HepG2 (cell line): ENCODE measurements around the gene TKTL1. TPM values are rescaled to one million over a fixed set of nuclear protein-coding genes. Genes with fewer than 3 reads are reported as not detected.

ENCODE experiments used
- ATAC-seq: fragments of 200-7000 bp; cut with Tn5 transposase; 3 replicates; pipeline ENCODE4 v1.9.1; 2020; ENCODE audit warnings: mild to moderate bottlenecking, moderate library complexity
- BruUV-seq: library from RNA; stranded (reverse); fragments of 400-500 nt; replicated peaks from 2 replicates; lab custom pipeline; 2021; lab: Mats Ljungman, UMichigan
- CTCF ChIA-PET: fragments of 300-600 bp; formaldehyde crosslinking; extraction: SDS; loops from one replicate; lab custom pipeline; 2021; ENCODE audit warnings: low total read pairs, inconsistent platforms, low intra/inter-chr PET ratio; lab: Yijun Ruan, JAX
- POLR2A ChIA-PET: fragments of 350-600 bp; sonication (Branson Sonifier 250); formaldehyde crosslinking; loops from one replicate; lab custom pipeline; 2020; ENCODE audit warnings: antibody characterized with exemption, inconsistent platforms; lab: Yijun Ruan, JAX
- DNase-seq: peaks from one replicate; pipeline ENCODE4 v3.0.0-alpha.2; 2015; ENCODE audit warnings: low spot score
- FAIRE-seq: peaks from 3 replicates; lab custom pipeline; 2011; peaks lifted over from hg19 to GRCh38; lab: Jason Lieb, UNC
- H2AFZ ChIP-seq: one replicate; pipeline ENCODE4 v1.6.1; 2011; ENCODE audit warnings: low read length, inconsistent platforms
- H3K27ac ChIP-seq: fragments of 300-600 bp; 3 replicates; pipeline ENCODE4 v1.8.0; 2011; ENCODE audit warnings: mixed run types, mild to moderate bottlenecking, mixed read lengths, low read length, inconsistent platforms; ENCODE audit not compliant: insufficient read depth; ENCODE audit errors: extremely low read length
- H3K27me3 ChIP-seq, 2 experiments: fragments of 200-600 bp in 1 of 2; 2 replicates in 1 of 2; 3 replicates in 1 of 2; pipeline versions ENCODE4 v1.6.0 to v1.8.0; 2011; ENCODE audit warnings: low read length in 2 of 2, mild to moderate bottlenecking in 2 of 2, moderate library complexity in 2 of 2, inconsistent platforms in 1 of 2; ENCODE audit not compliant: insufficient read depth in 2 of 2, control insufficient read depth in 1 of 2
- H3K36me3 ChIP-seq, 2 experiments: fragments of 200-600 bp in 1 of 2; replicated peaks in 1 of 2; 2 replicates in 1 of 2; 3 replicates in 1 of 2; pipeline versions ENCODE4 v1.5.1 to v1.8.0; 2011; ENCODE audit warnings: low read length in 2 of 2, inconsistent platforms in 1 of 2; ENCODE audit not compliant: insufficient read depth in 2 of 2, control insufficient read depth in 1 of 2
- H3K4me1 ChIP-seq: 2 replicates; pipeline ENCODE4 v1.5.1; 2012; ENCODE audit warnings: low read length, inconsistent platforms; ENCODE audit not compliant: insufficient read depth
- H3K4me2 ChIP-seq: 2 replicates; pipeline ENCODE4 v1.6.0; 2011; ENCODE audit warnings: low read depth, low read length, inconsistent platforms
- H3K4me3 ChIP-seq, 3 experiments: fragments of 200-600 bp in 1 of 3; sonication (generic), shearing (Covaris generic) in 1 of 3; replicated peaks in 1 of 3; 2 replicates each; pipeline ENCODE4 v1.5.1; 2011 to 2016; ENCODE audit warnings: low read length in 3 of 3, inconsistent platforms in 2 of 3, low read depth in 2 of 3, mild to moderate bottlenecking in 2 of 3, control low read depth in 1 of 3, mixed read lengths in 1 of 3; ENCODE audit not compliant: insufficient read depth in 1 of 3
- H3K79me2 ChIP-seq: one replicate; pipeline ENCODE4 v1.6.1; 2011; ENCODE audit warnings: low read length, inconsistent platforms; ENCODE audit not compliant: insufficient read depth
- H3K9ac ChIP-seq: 2 replicates; pipeline ENCODE4 v1.6.0; 2011; ENCODE audit warnings: mild to moderate bottlenecking, low read depth, low read length, inconsistent platforms; ENCODE audit not compliant: insufficient read depth
- H3K9me3 ChIP-seq: 2 replicates; pipeline ENCODE4 v1.5.1; 2012; ENCODE audit warnings: mild to moderate bottlenecking, low read length
- H4K20me1 ChIP-seq: 2 replicates; pipeline ENCODE4 v1.6.0; 2011; ENCODE audit warnings: inconsistent platforms, mild to moderate bottlenecking, low read length, moderate library complexity; ENCODE audit not compliant: insufficient read depth
- CEBPG ChIP-seq: IDR thresholded peaks from 2 replicates; pipeline ENCODE4 v1.6.1; 2016
- POLR2A ChIP-seq, 2 experiments: IDR thresholded peaks; 2 replicates each; pipeline ENCODE4 v1.6.1; 2011; ENCODE audit warnings: low read depth in 2 of 2, low read length in 2 of 2, mild to moderate bottlenecking in 1 of 2, moderate library complexity in 1 of 2; ENCODE audit not compliant: insufficient read depth in 1 of 2
- TBL1XR1 ChIP-seq: fragments of 150-350 bp; IDR thresholded peaks from 2 replicates; pipeline ENCODE4 v1.6.1; 2014; ENCODE audit warnings: borderline replicate concordance, low read length; ENCODE audit not compliant: partially characterized antibody
- ZFY ChIP-seq: sonication (generic); formaldehyde crosslinking; IDR thresholded peaks from 2 replicates; pipeline ENCODE4 v1.4.0; 2020; ENCODE audit warnings: missing genetic modification reagents
- ZKSCAN8 ChIP-seq: IDR thresholded peaks from 2 replicates; pipeline ENCODE4 v1.6.1; 2016; ENCODE audit warnings: borderline replicate concordance, missing genetic modification reagents, missing compliant biosample characterization
- WGBS: methylation state at CpG from one replicate; pipeline ENCODE4 v1.1.6; 2017; ENCODE audit warnings: low lambda C conversion rate; 5-methylcytosine and 5-hydroxymethylcytosine counted together
- in situ Hi-C: cut with HindIII; loops from 2 replicates; pipeline ENCODE4 v1.10.0; 2017; ENCODE audit warnings: low pct_unique_long_range_greater_than_20kb; ENCODE audit not compliant: extremely low pct_ligation_motif_present
- intact Hi-C: fragments of 100-400 bp; cut with micrococcal nuclease; formaldehyde crosslinking; loops from one replicate; pipeline ENCODE4 v1.10.0; 2022; ENCODE audit not compliant: unreplicated experiment
- polyA plus RNA-seq, 8 experiments: library from polyadenylated mRNA; depleted of rRNA in 3 of 8; stranded (reverse) in 7 of 8; unstranded in 1 of 8; fragments of >200 nt; fragmentation: Illumina TruSeq in 4 of 8; extraction: Trizol in 4 of 8; gene quantifications; 2 replicates each; pipeline versions ENCODE4 v1.2.1 to v1.2.3, GENCODE V29; 2011 to 2016; ENCODE audit warnings: low read depth in 4 of 8, missing spikeins in 1 of 8, mixed read lengths in 1 of 8; ENCODE audit not compliant: insufficient read depth in 1 of 8
- total RNA-seq, 5 experiments: library from RNA; depleted of rRNA; stranded (reverse); fragments of >200 nt; fragmentation: Illumina TruSeq; extraction: Trizol; gene quantifications; 2 replicates each; pipeline ENCODE4 v1.2.3, GENCODE V29; 2016; ENCODE audit warnings: low read depth in 1 of 5
- TF ChIP-seq, protein P1 (sequence below): sonication (generic); formaldehyde crosslinking; IDR thresholded peaks from 2 replicates; pipeline ENCODE4 v1.4.0; 2020; ENCODE audit warnings: missing genetic modification reagents
- TF ChIP-seq, protein P2 (sequence below): sonication (generic); formaldehyde crosslinking; IDR thresholded peaks from 2 replicates; pipeline ENCODE4 v1.4.0; 2020; ENCODE audit warnings: missing genetic modification reagents

Gene TKTL1
- total and polyA plus RNA-seq, 2 of the 13 experiments (the other 11 are each of a cell fraction or from before 2014, with no cell fraction given) = not detected

DNA sequence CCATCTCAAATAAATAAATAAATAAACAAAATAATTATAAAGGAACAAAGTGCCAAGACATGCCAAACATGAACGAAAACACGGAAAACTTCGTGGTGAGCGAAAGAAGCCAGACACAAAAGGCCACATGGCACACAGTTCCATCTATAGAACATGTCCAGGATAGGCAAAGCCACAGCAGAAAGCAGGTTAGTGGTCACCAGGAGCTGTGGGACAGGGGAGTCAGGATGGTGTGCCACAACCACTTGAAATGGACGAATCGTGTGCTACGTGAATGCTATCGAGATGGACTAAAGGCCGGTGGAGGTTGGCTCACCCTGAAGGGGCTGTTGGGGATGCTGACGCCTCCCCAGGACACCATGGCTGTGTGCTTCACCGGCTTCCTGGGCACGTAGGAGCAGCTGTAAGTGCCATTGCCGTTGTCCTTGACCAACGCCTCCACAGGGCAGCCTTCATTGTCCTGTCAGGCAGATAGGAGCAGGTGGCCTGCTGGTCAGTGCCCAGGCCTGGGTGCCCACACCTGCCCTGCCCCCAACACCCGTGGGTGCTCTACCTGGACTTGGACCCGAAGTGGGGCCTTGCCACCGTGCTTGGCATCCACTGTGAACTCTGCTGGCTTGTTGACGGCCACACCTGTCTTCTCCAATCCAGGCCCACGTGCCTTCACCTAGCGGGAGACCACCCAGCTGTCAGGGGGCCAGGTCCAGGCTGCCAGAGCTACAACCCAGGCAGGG, 68.3 kb downstream of the TKTL1 start:
- no TSS peak for BruUV-seq
- FAIRE-seq = no peak
- Histone ChIP-seq H3K79me2 (peaks cover 8% of the 10 kb centered on the region), H3K4me1 (peaks cover 23% of the 10 kb centered on the region), H3K9me3 (no peaks in the 10 kb centered on the region), H4K20me1 (peaks cover 7% of the 10 kb centered on the region; the same call in 1 of the 2 replicates), H3K27ac (no peak overlapping the region), H3K9ac (no peak overlapping the region), H3K4me3 (no peak overlapping the region), H2AFZ (no peak overlapping the region), H3K27me3 (no peaks in the 10 kb centered on the region), H3K36me3 (peaks cover 21 to 49% of the 10 kb centered on the region in 2 experiments; a peak in 4 of 5 replicates), H3K4me2 (no peak overlapping the region)
- CTCF ChIA-PET = no interaction called here
- POLR2A ChIA-PET = interaction anchor here (2.0 kb wide), 1 partner anchor 10 kb away, joined by 4 read pairs; no protein-coding TSS in a partner anchor
- no peak for ATAC-seq
- in situ Hi-C loops (no loop called here), intact Hi-C loops (no loop called here)
- WGBS = 95% methylated on average over 9 of the region's 20 CpGs
- no peak for DNase-seq
- TF ChIP-seq CEBPG (CRISPR knock-in tag) (no peak), POLR2A (IDR thresholded peaks at IDR 0.05; ENCODE audit: insufficient read depth in 1 of 2, low read depth in 2 of 2, low read length in 2 of 2) (peak in 1 of 2 experiments; percentile 22; a peak in 1 of 4 replicates)

DNA sequence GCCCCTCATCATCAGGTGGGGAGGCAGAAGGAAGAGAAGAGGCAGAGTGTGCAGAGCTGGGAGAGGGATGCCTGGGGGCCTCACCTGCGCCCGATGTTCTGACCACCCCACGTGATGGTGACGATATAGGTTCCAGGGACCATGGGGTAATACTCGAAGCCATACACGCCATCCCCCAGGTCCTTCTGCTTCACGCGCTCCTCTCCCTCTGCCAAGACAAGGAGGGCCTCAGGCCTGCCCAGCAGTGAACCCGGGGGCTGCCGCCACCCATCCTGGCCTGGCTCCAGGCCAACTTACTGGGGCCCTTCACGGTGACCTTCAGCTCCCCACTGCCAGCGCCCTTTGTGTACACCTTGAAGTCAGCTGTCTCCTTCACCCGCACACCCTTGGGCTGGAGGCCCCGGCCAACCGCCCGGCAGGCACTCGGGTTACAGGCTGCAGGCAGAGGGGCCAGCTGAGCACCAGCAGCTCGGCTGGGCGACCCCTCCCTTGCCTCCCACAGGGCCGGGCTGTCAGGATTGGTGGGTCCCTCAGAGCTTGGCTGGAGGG, 69.5 kb downstream of the TKTL1 start:
- no peaks in the 10 kb centered on the region for H3K9me3 ChIP-seq
- no peak overlapping the region for H3K9ac ChIP-seq
- no peak for FAIRE-seq
- intact Hi-C loops = no loop called here
- peaks cover 17% of the 10 kb centered on the region for H3K79me2 ChIP-seq
- peaks cover 20 to 41% of the 10 kb centered on the region in 2 experiments; a peak in 4 of 5 replicates for H3K36me3 ChIP-seq
- POLR2A ChIA-PET = interaction anchor here (1.0 to 2.0 kb wide), 2 partner anchors 11 to 16 kb away, joined by 4 to 5 read pairs; no protein-coding TSS in a partner anchor
- 94% methylated on average over 6 of the region's 20 CpGs for WGBS
- H3K27me3 ChIP-seq = no peaks in the 10 kb centered on the region
- H3K4me3 ChIP-seq = no peak overlapping the region
- no peak overlapping the region for H2AFZ ChIP-seq
- no peak for DNase-seq
- BruUV-seq = no TSS peak
- no peak for ATAC-seq
- CTCF ChIA-PET = no interaction called here
- TF ChIP-seq, protein P1, sequence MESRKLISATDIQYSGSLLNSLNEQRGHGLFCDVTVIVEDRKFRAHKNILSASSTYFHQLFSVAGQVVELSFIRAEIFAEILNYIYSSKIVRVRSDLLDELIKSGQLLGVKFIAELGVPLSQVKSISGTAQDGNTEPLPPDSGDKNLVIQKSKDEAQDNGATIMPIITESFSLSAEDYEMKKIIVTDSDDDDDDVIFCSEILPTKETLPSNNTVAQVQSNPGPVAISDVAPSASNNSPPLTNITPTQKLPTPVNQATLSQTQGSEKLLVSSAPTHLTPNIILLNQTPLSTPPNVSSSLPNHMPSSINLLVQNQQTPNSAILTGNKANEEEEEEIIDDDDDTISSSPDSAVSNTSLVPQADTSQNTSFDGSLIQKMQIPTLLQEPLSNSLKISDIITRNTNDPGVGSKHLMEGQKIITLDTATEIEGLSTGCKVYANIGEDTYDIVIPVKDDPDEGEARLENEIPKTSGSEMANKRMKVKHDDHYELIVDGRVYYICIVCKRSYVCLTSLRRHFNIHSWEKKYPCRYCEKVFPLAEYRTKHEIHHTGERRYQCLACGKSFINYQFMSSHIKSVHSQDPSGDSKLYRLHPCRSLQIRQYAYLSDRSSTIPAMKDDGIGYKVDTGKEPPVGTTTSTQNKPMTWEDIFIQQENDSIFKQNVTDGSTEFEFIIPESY (CRISPR knock-in tag) = 0 out of 2 replicates have a peak, but pooled peaks have one; percentile 24
- TF ChIP-seq, protein P2, sequence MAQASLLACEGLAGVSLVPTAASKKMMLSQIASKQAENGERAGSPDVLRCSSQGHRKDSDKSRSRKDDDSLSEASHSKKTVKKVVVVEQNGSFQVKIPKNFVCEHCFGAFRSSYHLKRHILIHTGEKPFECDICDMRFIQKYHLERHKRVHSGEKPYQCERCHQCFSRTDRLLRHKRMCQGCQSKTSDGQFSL (CRISPR knock-in tag) = no peak
- TF ChIP-seq TBL1XR1 (no peak), ZKSCAN8 (CRISPR knock-in tag) (no peak), ZFY (CRISPR knock-in tag) (no peak)
- H3K4me1 ChIP-seq = peaks cover 12% of the 10 kb centered on the region
- H3K27ac ChIP-seq = no peak overlapping the region
- in situ Hi-C loops = no loop called here
- H4K20me1 ChIP-seq = peaks cover 7% of the 10 kb centered on the region; the same call in 1 of the 2 replicates
- no peak overlapping the region for H3K4me2 ChIP-seq
